IPS-11a (cell line): ENCODE data around the gene ASRGL1.

Source experiments
- H3K4me3 ChIP-seq: one replicate; pipeline ENCODE4 v1.5.1; 2013; ENCODE audit warnings: low read depth, low read length, control low read depth

Gene ASRGL1

GRCh38 chr11:62392506-62392905, 55.3 kb downstream of the ASRGL1 start:
- no peak overlapping the region for H3K4me3 ChIP-seq

- H3K4me3 ChIP-seq = no peak overlapping the region
Observed at GRCh38 chr11:62393061-62393611, 55.9 kb downstream of the ASRGL1 start.

- H3K4me3 ChIP-seq = no peak overlapping the region
Observed at GRCh38 chr11:62393735-62394134, 56.5 kb downstream of the ASRGL1 start.

- no peak overlapping the region for H3K4me3 ChIP-seq
Observed at GRCh38 chr11:62394825-62395538, 57.7 kb downstream of the ASRGL1 start.

GRCh38 chr11:62395885-62396551, 58.8 kb downstream of the ASRGL1 start:
- no peak overlapping the region for H3K4me3 ChIP-seq

- H3K4me3 ChIP-seq = no peak overlapping the region
Observed at GRCh38 chr11:62398011-62398994, 61.1 kb downstream of the ASRGL1 start.

GRCh38 chr11:62399172-62399877, 62.1 kb downstream of the ASRGL1 start:
- no peak overlapping the region for H3K4me3 ChIP-seq

- no peak overlapping the region for H3K4me3 ChIP-seq
Observed at GRCh38 chr11:62399878-62400266, 62.6 kb downstream of the ASRGL1 start.

GRCh38 chr11:62400281-62400680, 63.0 kb downstream of the ASRGL1 start:
- H3K4me3 ChIP-seq = no peak overlapping the region

GRCh38 chr11:62400760-62401159, 63.5 kb downstream of the ASRGL1 start:
- H3K4me3 ChIP-seq = no peak overlapping the region

GRCh38 chr11:62401356-62401755, 64.1 kb downstream of the ASRGL1 start:
- no peak overlapping the region for H3K4me3 ChIP-seq

- H3K4me3 ChIP-seq = no peak overlapping the region
Observed at GRCh38 chr11:62401811-62402210, 64.6 kb downstream of the ASRGL1 start.

- no peak overlapping the region for H3K4me3 ChIP-seq
Observed at GRCh38 chr11:62402226-62402959, 65.1 kb downstream of the ASRGL1 start.

GRCh38 chr11:62402960-62403730, 65.9 kb downstream of the ASRGL1 start:
- no peak overlapping the region for H3K4me3 ChIP-seq

GRCh38 chr11:62404435-62404834, 67.2 kb downstream of the ASRGL1 start:
- H3K4me3 ChIP-seq = no peak overlapping the region

GRCh38 chr11:62404901-62405300, 67.7 kb downstream of the ASRGL1 start:
- H3K4me3 ChIP-seq = no peak overlapping the region

- no peak overlapping the region for H3K4me3 ChIP-seq
Observed at GRCh38 chr11:62406034-62406433, 68.8 kb downstream of the ASRGL1 start.

- no peak overlapping the region for H3K4me3 ChIP-seq
Observed at GRCh38 chr11:62409831-62410230, 72.6 kb downstream of the ASRGL1 start.

- no peak overlapping the region for H3K4me3 ChIP-seq
Observed at GRCh38 chr11:62410972-62411371, 73.7 kb downstream of the ASRGL1 start.
